Measurements from ENCODE around the gene MARS1.

MARS1 gene

DNA sequence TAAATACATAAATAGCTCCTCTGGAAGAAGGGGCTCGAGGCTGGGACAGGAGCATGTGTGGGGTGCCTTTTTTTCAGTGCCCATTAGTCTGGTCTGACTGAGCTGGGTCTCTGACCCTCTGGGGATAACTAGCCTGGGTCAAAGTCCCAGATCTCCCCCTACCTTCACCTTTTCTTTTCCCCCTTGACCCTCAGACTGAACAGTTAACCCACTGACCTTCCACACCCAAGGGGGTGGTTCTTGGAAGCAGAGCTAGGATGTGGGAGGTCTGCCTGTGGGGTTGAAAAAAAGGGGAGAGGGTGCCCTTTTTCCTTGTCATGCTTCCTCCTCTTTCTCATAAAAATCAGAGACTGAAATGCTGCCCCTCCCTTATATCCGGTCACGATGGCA lies 29.2 kb upstream of the MARS1 start:
- no peak for DNase-seq

DNA sequence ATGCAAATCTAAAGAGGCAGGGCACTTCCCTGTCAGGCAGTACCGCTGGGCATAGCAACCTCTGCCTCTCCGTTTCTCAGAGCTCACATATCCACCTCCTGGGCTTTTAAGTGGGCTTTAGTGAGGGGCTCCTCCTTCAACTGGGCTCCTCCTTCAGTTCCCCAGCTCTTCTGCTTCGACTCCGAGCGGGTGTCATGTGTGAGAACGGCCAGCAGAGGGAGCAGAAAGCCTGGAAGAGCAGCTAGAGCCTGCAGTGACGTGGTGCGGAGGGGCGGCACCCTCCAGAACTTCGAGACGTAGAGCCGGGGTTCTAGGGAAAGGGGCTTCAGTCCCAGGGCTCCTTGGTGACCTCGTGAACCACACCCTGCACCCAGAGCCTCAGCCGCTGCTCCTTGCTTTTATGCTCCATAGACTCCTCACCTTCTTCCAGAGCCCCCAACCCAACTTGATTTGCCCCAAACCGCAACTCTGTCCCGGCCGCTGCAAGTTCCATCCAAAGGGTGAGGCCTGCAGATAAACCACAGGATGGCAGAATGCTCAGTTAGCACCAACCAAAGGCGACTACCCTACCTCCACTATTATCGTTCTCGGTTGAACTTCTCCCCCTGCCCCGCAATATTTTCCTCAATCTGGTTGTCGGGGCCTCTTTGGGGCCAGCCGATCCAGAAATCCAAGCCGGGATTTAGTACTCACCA lies 28.7 kb upstream of the MARS1 start:
- peak; percentile 67 for DNase-seq

DNA sequence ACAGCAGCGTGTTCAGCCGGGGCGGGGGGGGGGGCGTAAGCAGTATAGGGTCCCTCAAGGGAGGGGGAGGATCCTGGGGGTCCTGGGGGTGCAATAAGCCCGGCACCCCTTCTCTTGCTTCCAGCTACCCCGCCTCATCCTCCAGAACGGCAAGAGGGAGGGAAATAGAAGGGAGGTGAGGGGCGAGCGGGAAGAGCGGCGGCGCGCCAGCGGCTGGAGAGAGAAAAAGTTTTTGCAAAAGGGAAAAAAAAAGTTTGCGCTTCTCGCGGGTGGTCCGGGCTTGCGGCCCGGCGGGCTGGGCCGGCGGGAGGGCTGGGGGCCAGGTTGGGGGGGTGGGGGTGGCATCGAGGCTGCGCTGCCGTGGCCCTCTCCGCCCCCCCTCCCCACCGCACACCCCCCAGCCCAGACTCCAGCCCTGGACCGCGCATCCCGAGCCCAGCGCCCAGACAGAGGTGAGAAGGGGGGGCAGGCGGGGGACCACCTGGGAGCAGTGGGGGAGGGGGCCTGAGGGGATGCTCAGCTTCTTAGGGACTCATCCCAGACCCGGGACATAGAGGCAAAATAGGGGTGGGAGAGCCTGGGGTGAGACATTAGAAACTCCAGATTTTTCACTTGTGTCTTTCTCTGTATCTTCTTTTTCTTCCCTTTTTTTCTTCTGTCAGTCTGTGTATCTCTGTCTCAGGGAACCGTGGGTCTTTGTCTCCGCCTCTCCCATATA lies 28.0 kb upstream of the MARS1 start, which contains the start of gene GLI1:
Gene GLI1 (plus strand): TSS at position 36 of the 718 bp plus-strand sequence. CDS start 3,907 bp downstream, outside the sequence.
- no peak for DNase-seq

DNA sequence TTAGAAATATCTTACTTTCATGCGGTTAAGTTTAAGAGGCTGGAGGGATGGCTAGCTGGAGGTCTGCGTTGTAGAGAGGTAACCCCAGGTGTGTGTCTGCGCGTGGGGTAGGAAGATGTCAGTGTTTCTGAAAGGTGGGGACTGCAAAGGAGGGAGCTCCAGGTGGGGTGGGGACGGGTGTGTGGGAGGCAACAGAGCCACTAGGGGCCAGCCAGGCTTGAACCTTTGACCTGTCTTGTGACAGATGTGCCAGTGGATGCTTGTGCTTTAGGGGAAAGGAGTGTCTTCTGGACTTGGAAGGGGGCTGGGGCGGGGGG lies 27.4 kb upstream of the MARS1 start:
- DNase-seq, result no peak

DNA sequence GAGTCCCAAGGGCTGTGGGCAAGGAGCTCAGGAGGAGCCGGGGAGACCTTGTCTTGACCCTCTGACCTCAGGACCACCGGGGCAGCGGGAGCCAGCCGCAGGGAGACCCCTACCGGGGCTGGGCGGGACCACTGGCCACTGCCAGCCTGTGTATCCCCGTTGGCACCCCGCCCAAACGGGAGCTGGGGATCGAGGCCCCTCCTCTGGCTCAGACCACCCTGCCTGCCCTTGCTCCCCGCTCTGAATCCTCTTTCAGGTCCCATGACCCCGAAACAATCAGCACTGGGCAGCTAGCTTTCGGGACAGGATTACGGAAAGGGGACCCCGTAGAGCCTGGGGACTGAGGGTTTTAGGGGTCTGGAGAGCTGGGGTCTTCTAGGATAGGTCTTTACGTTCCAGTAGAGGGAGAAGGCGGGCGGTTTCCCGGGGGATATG lies 27.0 kb upstream of the MARS1 start:
- no peak for DNase-seq

DNA sequence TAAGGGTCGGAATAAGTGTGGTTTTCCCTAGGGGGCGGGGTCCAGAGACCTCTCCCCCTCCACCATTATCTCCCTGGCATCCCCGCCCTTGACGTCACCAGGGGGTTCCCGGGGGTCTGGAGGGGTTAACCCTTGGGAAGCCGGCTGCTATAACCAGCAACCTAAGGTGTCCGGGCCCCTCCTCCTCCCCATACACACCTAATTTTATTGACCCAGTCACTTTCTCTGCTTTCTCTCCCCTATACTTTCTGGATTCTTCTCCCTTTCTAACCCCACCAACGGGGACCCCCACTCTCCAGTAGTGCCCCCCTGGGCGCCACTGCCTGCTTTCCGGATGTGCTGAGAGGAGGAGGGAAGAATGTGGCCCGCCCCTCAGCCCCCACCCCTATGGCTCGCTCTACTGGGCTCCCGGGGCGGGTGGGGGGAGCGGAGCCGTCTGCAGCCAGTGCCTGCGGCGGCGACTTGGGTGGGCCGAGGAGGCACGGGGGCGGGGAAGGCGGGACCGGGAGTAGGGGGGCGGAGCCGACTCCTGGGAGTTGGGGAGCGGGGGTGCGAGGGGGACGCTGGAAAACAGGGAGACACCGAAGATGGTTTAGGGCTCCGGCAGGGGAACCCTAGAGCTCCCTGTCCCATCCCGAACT lies 26.5 kb upstream of the MARS1 start:
- DNase-seq, result no peak

DNA sequence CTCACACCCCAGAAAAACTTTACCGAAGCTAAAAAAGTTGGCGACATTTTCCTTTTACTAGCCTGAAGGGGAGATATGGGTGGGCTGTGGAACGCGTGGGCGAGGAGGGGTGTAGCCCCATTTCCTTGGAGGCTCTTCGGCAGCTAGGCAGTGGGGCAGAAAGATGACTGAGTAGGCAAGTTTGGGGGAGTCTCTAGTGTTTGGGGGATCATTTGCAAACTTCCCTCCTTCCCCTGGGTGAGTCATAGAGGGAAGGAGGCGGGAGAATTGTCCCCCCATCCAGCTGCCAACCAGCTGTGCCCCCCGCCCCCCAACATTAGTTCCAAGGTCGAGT lies 26.0 kb upstream of the MARS1 start:
- no peak for DNase-seq

DNA sequence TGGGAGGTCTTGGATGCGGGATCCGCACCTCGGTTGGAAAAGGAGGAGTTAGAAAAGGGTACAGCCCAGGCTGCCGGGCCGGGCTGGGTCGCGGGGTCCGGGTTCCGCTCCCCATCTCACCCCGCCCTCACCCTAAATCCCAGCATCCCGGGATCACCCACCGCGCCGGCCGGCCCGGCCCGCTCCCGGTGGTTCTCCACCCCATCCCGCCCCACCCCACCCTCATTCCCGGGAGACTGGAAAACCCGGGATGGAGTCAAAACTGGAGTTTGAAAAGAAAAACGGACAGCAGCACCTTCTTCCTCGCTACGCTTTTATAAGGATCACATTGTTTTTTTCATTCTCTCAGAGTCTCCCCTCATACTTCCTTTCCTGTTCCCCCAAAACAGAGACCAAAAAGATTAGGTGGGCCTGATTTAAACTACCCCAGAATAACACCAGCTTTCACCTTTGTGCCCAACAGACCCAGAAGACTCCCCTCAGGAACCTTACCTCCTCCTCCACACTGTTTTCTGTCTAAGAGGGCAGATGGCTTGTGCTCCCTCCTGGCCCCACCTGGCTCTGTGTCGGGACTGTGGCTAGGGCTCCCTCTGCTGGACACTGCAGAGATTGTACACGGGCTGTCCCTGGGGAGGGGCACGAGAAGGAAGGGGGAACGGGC lies 25.5 kb upstream of the MARS1 start:
- peak; percentile 73 for DNase-seq

DNA sequence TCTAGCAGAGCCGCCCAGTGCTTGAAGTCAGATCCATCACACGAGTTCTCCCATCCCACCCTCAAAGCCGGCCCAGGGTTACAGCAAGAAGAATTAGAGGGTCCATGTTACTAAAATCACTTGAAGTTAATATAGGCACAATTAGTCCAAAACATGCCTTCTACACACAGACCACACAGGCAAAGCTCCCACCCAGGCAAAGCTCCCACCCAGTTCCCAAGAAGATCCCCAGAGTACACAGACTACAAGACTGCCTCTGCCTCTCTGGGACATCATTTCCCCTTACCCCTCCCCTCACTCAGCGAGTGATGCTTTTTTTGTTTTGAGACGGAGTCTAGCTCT lies 25.0 kb upstream of the MARS1 start:
- DNase-seq, result no peak

DNA sequence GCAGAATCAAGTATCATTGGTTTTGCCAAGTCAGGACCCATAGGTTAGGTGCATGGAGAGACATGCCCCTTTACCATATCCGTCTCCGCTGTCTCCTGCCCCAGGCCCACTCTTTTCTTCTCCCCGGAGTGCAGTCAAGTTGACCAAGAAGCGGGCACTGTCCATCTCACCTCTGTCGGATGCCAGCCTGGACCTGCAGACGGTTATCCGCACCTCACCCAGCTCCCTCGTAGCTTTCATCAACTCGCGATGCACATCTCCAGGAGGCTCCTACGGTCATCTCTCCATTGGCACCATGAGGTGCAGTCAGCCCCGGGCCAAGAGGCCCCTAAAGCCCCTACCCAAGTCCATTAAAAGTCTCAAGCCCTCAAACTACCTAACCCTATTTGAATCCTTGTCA lies 23.3 kb upstream of the MARS1 start:
- DNase-seq, result no peak

DNA sequence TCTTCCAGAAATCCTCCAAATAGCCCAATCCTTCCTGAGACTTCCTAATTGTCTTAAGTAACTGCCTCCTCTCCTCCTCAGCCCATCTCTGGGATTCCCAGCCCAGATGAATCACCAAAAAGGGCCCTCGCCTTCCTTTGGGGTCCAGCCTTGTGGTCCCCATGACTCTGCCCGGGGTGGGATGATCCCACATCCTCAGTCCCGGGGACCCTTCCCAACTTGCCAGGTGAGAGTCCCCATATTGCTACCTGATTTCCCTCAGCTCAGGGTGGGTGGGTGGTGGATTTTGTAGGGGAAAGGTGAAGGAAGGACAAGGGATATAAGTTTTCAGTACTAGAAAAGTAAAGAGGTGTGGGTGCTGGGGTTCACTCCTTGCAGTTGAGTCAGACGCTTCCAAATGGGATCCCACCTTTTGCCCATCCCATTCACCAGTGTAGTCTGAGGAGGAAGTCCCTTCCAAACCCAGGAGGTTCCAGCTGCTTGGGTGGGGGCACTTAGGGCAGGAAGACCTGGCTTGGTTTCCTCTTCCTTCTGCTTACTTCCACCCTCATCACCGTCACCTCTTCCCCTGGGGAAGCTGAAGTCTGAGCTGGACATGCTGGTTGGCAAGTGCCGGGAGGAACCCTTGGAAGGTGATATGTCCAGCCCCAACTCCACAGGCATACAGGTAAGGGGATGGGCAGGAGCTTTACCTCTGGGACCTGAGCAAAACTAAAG lies 22.7 kb upstream of the MARS1 start:
- DNase-seq, result no peak

DNA sequence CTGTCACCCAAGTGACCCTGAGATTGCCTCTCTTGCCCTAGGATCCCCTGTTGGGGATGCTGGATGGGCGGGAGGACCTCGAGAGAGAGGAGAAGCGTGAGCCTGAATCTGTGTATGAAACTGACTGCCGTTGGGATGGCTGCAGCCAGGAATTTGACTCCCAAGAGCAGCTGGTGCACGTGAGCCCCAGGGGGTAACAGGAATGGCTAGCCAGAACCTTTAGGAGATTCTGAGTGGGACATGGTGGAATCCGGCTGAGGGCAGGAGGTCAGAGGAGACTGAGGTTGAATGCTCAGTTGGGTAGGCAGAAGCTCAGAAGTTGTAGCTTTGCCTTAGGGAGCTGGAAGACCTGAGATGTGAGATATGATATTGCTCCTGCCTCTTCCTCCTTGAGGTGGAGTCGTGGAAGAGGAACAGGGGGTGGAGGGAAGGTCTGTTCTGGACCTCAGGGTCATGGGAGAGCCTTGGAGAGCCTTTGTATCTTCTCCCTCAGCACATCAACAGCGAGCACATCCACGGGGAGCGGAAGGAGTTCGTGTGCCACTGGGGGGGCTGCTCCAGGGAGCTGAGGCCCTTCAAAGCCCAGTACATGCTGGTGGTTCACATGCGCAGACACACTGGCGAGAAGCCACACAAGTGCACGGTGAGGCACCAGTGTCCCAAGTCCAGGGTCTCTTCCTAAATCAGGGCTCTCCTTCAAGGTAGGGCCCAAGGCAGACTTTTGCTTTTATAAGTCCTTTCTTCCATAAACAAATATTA lies 21.9 kb upstream of the MARS1 start:
- no peak for DNase-seq

DNA sequence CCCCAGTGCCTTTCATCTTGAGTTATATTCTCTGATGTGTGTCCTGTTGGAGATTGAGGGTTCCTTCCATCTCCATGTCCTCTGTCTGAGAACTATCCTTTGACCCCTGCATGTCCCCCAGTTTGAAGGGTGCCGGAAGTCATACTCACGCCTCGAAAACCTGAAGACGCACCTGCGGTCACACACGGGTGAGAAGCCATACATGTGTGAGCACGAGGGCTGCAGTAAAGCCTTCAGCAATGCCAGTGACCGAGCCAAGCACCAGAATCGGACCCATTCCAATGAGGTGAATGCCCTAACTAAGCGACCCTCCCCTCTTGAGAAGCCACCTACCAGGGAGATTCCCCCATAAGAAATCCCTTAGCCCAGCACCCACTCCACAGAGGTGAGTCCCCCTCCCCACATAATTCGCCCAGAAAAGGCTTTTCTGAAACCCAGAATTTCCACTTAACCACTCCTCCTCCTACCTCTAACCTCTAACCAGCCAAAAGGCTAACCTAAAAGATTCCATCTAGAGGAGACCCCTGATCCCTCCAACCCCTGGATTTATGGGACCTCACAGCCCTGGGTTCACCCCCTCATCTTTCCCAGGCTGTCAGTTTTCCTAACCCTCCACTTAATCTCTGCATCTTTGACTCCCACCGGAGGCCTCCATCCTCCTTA lies 20.5 kb upstream of the MARS1 start:
- no peak for DNase-seq

DNA sequence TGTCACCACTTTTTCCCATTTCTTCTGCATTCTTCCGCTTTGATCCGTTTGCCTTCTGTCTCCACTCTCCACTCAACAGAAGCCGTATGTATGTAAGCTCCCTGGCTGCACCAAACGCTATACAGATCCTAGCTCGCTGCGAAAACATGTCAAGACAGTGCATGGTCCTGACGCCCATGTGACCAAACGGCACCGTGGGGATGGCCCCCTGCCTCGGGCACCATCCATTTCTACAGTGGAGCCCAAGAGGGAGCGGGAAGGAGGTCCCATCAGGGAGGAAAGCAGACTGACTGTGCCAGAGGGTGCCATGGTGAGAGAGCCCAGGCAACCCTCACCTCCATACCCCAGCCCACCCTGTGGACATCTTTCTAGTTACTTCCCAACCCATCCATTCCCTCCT lies 20.0 kb upstream of the MARS1 start:
- DNase-seq, result no peak

DNA sequence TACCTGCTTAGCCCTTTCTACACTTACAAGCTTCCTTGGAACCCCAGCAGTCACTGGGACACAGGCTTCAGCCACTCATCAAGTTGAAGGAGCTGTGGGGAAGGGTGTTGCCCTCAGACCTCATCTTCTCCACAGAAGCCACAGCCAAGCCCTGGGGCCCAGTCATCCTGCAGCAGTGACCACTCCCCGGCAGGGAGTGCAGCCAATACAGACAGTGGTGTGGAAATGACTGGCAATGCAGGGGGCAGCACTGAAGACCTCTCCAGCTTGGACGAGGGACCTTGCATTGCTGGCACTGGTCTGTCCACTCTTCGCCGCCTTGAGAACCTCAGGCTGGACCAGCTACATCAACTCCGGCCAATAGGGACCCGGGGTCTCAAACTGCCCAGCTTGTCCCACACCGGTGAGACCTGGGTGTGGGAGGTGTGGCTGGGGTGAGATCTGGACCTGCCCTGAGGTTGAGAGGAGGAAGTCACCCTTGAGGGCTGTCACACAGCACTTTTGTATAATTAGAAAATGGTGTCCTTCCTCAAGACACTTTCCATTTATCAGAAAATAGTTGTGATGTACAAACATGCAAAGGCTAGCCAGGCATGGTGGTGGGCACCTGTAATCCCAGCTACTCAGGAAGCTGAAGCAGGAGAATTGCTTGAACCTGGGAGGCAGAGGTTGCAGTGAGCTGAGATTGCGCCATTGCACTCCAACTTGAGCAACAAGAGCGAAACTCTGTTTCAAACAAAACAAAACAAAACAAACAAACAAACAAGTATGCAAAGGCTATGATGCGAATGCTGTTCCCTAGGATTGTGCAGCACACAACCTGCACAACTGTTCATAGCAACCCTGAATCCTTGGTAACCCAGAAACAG lies 18.3 kb upstream of the MARS1 start:
- no peak for DNase-seq

DNA sequence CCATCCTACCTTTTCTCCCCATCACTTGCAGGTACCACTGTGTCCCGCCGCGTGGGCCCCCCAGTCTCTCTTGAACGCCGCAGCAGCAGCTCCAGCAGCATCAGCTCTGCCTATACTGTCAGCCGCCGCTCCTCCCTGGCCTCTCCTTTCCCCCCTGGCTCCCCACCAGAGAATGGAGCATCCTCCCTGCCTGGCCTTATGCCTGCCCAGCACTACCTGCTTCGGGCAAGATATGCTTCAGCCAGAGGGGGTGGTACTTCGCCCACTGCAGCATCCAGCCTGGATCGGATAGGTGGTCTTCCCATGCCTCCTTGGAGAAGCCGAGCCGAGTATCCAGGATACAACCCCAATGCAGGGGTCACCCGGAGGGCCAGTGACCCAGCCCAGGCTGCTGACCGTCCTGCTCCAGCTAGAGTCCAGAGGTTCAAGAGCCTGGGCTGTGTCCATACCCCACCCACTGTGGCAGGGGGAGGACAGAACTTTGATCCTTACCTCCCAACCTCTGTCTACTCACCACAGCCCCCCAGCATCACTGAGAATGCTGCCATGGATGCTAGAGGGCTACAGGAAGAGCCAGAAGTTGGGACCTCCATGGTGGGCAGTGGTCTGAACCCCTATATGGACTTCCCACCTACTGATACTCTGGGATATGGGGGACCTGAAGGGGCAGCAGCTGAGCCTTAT lies 17.4 kb upstream of the MARS1 start:
- DNase-seq, result no peak

DNA sequence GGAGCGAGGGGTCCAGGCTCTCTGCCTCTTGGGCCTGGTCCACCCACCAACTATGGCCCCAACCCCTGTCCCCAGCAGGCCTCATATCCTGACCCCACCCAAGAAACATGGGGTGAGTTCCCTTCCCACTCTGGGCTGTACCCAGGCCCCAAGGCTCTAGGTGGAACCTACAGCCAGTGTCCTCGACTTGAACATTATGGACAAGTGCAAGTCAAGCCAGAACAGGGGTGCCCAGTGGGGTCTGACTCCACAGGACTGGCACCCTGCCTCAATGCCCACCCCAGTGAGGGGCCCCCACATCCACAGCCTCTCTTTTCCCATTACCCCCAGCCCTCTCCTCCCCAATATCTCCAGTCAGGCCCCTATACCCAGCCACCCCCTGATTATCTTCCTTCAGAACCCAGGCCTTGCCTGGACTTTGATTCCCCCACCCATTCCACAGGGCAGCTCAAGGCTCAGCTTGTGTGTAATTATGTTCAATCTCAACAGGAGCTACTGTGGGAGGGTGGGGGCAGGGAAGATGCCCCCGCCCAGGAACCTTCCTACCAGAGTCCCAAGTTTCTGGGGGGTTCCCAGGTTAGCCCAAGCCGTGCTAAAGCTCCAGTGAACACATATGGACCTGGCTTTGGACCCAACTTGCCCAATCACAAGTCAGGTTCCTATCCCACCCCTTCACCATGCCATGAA lies 16.8 kb upstream of the MARS1 start:
- DNase-seq, result no peak

DNA sequence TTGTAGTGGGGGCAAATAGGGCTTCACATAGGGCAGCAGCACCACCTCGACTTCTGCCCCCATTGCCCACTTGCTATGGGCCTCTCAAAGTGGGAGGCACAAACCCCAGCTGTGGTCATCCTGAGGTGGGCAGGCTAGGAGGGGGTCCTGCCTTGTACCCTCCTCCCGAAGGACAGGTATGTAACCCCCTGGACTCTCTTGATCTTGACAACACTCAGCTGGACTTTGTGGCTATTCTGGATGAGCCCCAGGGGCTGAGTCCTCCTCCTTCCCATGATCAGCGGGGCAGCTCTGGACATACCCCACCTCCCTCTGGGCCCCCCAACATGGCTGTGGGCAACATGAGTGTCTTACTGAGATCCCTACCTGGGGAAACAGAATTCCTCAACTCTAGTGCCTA lies 16.2 kb upstream of the MARS1 start:
- no peak for DNase-seq

DNA sequence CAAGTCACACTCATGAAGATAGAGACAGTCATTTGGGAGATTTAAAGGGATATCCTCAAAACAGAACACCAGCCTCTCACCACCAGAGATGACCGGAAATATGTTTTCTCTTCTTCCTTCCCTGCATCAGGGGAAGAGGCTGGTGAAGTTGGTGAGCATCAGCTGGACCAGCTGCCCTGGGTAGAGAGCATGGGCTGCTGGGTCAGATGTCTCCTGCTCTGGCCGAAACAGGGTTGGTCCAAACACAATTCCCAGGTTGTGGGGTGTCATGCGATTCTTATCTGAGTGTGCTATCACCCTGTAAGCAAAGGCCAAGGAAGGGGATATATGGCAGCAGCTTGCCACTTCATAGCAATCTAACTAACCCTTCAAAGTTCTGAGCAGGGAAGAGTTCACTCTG lies 15.5 kb upstream of the MARS1 start:
- DNase-seq, result no peak

DNA sequence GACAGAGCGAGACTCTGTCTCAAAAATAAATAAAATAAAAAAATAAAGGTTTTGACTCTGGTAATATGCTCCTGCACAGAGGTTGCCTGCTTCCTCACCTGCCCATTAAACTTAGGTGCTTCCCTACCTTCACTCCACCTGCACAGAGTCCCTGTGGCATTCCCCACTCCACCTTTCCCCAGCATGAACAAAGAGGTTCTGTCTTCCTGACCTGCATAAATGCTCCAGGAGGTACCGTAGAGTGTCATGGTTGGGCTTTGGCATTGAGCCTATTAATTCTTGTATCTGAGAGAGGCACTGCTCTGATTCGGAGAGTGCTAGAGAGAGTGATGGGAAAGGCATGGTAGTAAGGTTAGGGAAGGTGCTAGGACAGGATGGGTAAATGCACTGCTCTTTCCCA lies 14.5 kb upstream of the MARS1 start:
- no peak for DNase-seq

Data from NCI-H1436 treated with DMSO at 0.1 percent for 48 hours (cell line).